Peyer's patch (tissue), 4 donors: ENCODE results near the gene PAX6. TPM values are rescaled to one million over a fixed set of nuclear protein-coding genes. Genes with fewer than 3 reads are reported as not detected.

Source experiments
- DNase-seq, 3 donors: peaks; one replicate each; pipeline ENCODE4 v3.0.0-alpha.2; 2017 to 2019
- H3K27ac ChIP-seq, 4 donors: fragments of 200-600 bp; sonication (generic); one replicate each; pipeline ENCODE4 v1.5.1; 2016 to 2019
- H3K27me3 ChIP-seq, 2 donors: fragments of 200-600 bp; sonication (generic); one replicate each; pipeline ENCODE4 v1.5.1; 2019
- H3K36me3 ChIP-seq, 3 donors: fragments of 200-600 bp; sonication (generic); one replicate each; pipeline ENCODE4 v1.5.1; 2016 to 2019
- H3K4me1 ChIP-seq, 4 donors: fragments of 200-600 bp; sonication (generic); one replicate each; pipeline ENCODE4 v1.5.1; 2016 to 2019
- H3K4me3 ChIP-seq, 4 donors: fragments of 200-600 bp; sonication (generic); 1 replicate in 3 of 4; 2 replicates in 1 of 4; pipeline ENCODE4 v1.5.1; 2016 to 2019; ENCODE audit warnings: mild to moderate bottlenecking in 1 of 4
- H3K9me3 ChIP-seq, 4 donors: fragments of 200-600 bp; sonication (generic); one replicate each; pipeline ENCODE4 v1.5.1; 2016 to 2019; ENCODE audit warnings: mild to moderate bottlenecking in 1 of 4
- POLR2A ChIP-seq, 2 donors: fragments of 450-650 bp; IDR thresholded peaks; one replicate each; pipeline ENCODE4 v1.5.1; 2017; ENCODE audit warnings: antibody characterized with exemption in 2 of 2, mild to moderate bottlenecking in 2 of 2, moderate library complexity in 2 of 2
- total RNA-seq, 4 donors: library from RNA; depleted of rRNA; stranded (reverse); fragments of >200 nt; gene quantifications; one replicate each; pipeline ENCODE4 v1.1.0, GENCODE V29; 2016
- TF ChIP-seq, protein P1 (sequence below), 6 experiments: fragments of 450-650 bp in 4 of 6; fragments of 200-600 bp in 2 of 6; sonication (generic) in 1 of 6; IDR thresholded peaks; one replicate each; pipeline ENCODE4 v1.5.1; 2017 to 2019; ENCODE audit warnings: antibody characterized with exemption in 6 of 6, mild to moderate bottlenecking in 3 of 6, moderate library complexity in 1 of 6

PAX6 gene
- total RNA-seq, 4 donors from 2014 or later: 2.5 to 5.1 (median 2.8) TPM; not detected in 1

GRCh38 chr11:31806186-31806927, 4.8 kb downstream of the PAX6 start:
- no peaks in the 10 kb centered on the region for H3K36me3 ChIP-seq
- H3K4me3 ChIP-seq: no peak overlapping the region
- H3K27ac ChIP-seq: no peak overlapping the region
- H3K9me3 ChIP-seq: peaks cover 0 to 17% (median 0%) of the 10 kb centered on the region in 4 donors
- H3K27me3 ChIP-seq: peaks cover 0 to 89% of the 10 kb centered on the region in 2 donors
- TF ChIP-seq, protein P1, sequence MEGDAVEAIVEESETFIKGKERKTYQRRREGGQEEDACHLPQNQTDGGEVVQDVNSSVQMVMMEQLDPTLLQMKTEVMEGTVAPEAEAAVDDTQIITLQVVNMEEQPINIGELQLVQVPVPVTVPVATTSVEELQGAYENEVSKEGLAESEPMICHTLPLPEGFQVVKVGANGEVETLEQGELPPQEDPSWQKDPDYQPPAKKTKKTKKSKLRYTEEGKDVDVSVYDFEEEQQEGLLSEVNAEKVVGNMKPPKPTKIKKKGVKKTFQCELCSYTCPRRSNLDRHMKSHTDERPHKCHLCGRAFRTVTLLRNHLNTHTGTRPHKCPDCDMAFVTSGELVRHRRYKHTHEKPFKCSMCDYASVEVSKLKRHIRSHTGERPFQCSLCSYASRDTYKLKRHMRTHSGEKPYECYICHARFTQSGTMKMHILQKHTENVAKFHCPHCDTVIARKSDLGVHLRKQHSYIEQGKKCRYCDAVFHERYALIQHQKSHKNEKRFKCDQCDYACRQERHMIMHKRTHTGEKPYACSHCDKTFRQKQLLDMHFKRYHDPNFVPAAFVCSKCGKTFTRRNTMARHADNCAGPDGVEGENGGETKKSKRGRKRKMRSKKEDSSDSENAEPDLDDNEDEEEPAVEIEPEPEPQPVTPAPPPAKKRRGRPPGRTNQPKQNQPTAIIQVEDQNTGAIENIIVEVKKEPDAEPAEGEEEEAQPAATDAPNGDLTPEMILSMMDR (IDR thresholded peaks at IDR 0.05): no peak
- no peak for TF ChIP-seq POLR2A (IDR thresholded peaks at IDR 0.05)
- H3K4me1 ChIP-seq: peaks cover 0 to 37% (median 18%) of the 10 kb centered on the region in 4 donors
- peak in 1 of 3 donors; percentile 40 for DNase-seq

- H3K9me3 ChIP-seq: peaks cover 0 to 14% (median 0%) of the 10 kb centered on the region in 4 donors
- H3K27ac ChIP-seq: no peak overlapping the region
- peaks cover 0 to 89% of the 10 kb centered on the region in 2 donors for H3K27me3 ChIP-seq
- peak in 1 of 3 donors; percentile 35 for DNase-seq
- no peak for TF ChIP-seq POLR2A (IDR thresholded peaks at IDR 0.05)
- TF ChIP-seq, protein P1 (IDR thresholded peaks at IDR 0.05): no peak
- H3K4me1 ChIP-seq: peaks cover 0 to 30% (median 13%) of the 10 kb centered on the region in 4 donors
- no peak overlapping the region for H3K4me3 ChIP-seq
- no peaks in the 10 kb centered on the region for H3K36me3 ChIP-seq
Measured at GRCh38 chr11:31805629-31806185, 5.4 kb downstream of the PAX6 start.

GRCh38 chr11:31805037-31805628, 6.0 kb downstream of the PAX6 start:
- TF ChIP-seq POLR2A (IDR thresholded peaks at IDR 0.05): no peak
- TF ChIP-seq, protein P1 (IDR thresholded peaks at IDR 0.05): no peak
- Histone ChIP-seq H3K27me3 (peaks cover 0 to 89% of the 10 kb centered on the region in 2 donors), H3K27ac (no peak overlapping the region), H3K4me1 (peaks cover 0 to 25% (median 9%) of the 10 kb centered on the region in 4 donors), H3K9me3 (peaks cover 0 to 14% (median 0%) of the 10 kb centered on the region in 4 donors), H3K36me3 (no peaks in the 10 kb centered on the region), H3K4me3 (peak overlapping the region in 1 of 4 donors; percentile 1)
- DNase-seq: peak in 1 of 3 donors; percentile 32

GRCh38 chr11:31804312-31805036, 6.6 kb downstream of the PAX6 start:
- H3K27ac ChIP-seq: no peak overlapping the region
- peaks cover 0 to 14% (median 0%) of the 10 kb centered on the region in 4 donors for H3K9me3 ChIP-seq
- peaks cover 0 to 25% (median 5%) of the 10 kb centered on the region in 4 donors for H3K4me1 ChIP-seq
- H3K36me3 ChIP-seq: no peaks in the 10 kb centered on the region
- H3K4me3 ChIP-seq: peak overlapping the region in 1 of 4 donors; percentile 1
- peaks cover 0 to 89% of the 10 kb centered on the region in 2 donors for H3K27me3 ChIP-seq
- DNase-seq: peak in 1 of 3 donors; percentile 36
- TF ChIP-seq POLR2A (IDR thresholded peaks at IDR 0.05): no peak
- TF ChIP-seq, protein P1 (IDR thresholded peaks at IDR 0.05): no peak

DNA sequence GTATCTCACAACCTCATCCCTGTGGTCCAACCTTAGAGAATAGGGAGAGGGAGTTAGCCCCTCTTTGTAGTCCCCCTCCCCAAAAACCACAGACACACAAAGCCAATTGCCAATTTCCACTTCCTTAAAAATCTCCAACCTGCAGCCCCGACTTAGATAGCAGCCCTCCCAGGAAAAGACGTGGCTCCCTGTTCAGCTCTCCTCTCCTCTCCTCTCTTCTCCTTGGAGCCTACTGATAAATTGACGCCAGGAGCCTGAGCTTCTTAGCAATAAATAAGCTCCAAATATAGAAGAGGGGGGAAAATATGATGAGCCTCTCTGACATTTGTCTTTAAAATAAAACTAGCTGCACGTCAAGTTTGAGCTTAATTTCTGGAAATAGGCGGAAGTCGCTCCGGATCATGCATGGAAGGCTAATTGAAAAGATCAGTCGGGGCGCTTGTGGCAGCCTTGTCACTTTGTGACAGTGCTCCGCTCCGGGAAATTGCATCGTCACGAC, 7.3 kb downstream of the PAX6 start:
- TF ChIP-seq POLR2A (IDR thresholded peaks at IDR 0.05): no peak
- TF ChIP-seq, protein P1 (IDR thresholded peaks at IDR 0.05): no peak

More for the DNA sequence above, 7.3 kb downstream of the PAX6 start:
- Histone ChIP-seq H3K9me3 (peaks cover 0 to 14% (median 0%) of the 10 kb centered on the region in 4 donors), H3K27me3 (peaks cover 0 to 89% of the 10 kb centered on the region in 2 donors), H3K4me1 (peaks cover 0 to 26% (median 5%) of the 10 kb centered on the region in 4 donors), H3K4me3 (no peak overlapping the region), H3K27ac (no peak overlapping the region), H3K36me3 (no peaks in the 10 kb centered on the region)
- no peak for DNase-seq
